ENCODE measurements around the gene NALCN. TPM values are rescaled to one million over a fixed set of nuclear protein-coding genes. Genes with fewer than 3 reads are reported as not detected.

The NALCN gene
- total and polyA plus RNA-seq, 8 donors, result 0.26 to 1.9 (median 0.74) TPM

DNA sequence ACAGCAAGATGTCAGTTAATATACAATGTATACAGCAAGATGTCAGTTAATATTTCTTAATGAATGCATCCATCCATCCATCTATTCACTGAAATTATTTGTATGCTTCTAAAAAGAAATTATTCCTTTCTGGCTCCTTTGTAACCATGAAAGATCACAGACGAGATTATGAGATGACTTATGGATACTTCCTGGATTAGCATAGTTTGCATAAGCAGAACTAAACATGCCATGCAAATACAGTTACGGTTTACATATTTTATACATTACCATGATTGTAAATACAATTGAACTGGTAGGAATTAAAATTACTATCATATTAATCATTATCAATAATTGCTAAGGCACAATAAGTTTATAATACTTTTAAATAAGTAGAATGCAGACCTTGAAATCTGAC lies 32.7 kb downstream of the NALCN start:
- DNase-seq (no peak), ATAC-seq (no peak)
- no peaks in the 10 kb centered on the region for H3K36me3 ChIP-seq
- no peaks in the 10 kb centered on the region for H3K4me1 ChIP-seq
- H3K9me3 ChIP-seq, result no peaks in the 10 kb centered on the region
- no peak overlapping the region for H3K27ac ChIP-seq
- TF ChIP-seq, protein P1, sequence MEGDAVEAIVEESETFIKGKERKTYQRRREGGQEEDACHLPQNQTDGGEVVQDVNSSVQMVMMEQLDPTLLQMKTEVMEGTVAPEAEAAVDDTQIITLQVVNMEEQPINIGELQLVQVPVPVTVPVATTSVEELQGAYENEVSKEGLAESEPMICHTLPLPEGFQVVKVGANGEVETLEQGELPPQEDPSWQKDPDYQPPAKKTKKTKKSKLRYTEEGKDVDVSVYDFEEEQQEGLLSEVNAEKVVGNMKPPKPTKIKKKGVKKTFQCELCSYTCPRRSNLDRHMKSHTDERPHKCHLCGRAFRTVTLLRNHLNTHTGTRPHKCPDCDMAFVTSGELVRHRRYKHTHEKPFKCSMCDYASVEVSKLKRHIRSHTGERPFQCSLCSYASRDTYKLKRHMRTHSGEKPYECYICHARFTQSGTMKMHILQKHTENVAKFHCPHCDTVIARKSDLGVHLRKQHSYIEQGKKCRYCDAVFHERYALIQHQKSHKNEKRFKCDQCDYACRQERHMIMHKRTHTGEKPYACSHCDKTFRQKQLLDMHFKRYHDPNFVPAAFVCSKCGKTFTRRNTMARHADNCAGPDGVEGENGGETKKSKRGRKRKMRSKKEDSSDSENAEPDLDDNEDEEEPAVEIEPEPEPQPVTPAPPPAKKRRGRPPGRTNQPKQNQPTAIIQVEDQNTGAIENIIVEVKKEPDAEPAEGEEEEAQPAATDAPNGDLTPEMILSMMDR (IDR thresholded peaks at IDR 0.05), result no peak
- no peaks in the 10 kb centered on the region for H3K27me3 ChIP-seq
- intact Hi-C loops (cut with DNase I), result no loop called here
- H3K4me3 ChIP-seq, result no peak overlapping the region

DNA sequence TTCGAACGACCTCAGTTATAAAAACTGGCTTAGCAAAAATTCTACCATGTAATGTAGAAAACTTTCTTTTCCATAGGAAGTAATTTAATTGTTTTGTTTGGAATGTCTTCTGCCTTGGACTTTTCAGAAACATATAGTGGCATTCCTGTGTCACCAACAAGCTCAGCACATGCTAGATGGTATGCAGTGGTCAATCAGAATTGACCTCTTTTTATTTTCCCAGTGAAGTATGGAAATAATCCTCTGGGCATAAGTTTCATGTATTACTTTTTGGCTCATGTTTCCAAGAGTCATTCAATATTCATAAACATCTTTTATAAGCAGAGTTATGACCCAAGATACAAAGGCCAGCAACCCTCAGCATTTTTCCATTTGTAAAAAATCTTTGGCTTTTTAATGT lies 33.6 kb downstream of the NALCN start:
- TF ChIP-seq, protein P1 (IDR thresholded peaks at IDR 0.05), result no peak
- H3K4me3 ChIP-seq, result no peak overlapping the region
- H3K27ac ChIP-seq, result no peak overlapping the region
- H3K27me3 ChIP-seq, result no peaks in the 10 kb centered on the region
- H3K9me3 ChIP-seq, result no peaks in the 10 kb centered on the region
- H3K4me1 ChIP-seq, result no peaks in the 10 kb centered on the region
- ATAC-seq (no peak), DNase-seq (no peak)
- H3K36me3 ChIP-seq, result no peaks in the 10 kb centered on the region
- intact Hi-C loops (cut with DNase I), result no loop called here

DNA sequence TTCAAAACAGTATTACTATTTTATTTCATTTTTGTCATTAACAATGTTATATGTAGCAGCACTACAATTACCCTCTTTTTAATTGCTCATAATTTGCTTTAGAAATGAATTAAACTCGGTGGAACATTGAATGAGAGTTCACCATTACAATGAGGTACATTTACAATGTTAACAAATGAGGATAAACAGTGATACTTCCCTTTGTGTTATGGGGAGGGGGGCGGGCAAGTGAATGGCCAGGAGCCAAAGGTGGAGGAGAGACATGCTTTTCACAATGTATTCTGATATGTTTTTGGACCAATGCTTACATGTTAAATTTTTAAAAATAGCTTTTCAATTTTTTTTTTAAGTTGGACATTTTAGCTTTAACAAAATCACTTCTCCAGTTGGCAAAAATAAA lies 34.2 kb downstream of the NALCN start:
- intact Hi-C loops (cut with DNase I), result no loop called here
- Histone ChIP-seq H3K4me1 (no peaks in the 10 kb centered on the region), H3K9me3 (no peaks in the 10 kb centered on the region), H3K36me3 (no peaks in the 10 kb centered on the region), H3K4me3 (no peak overlapping the region), H3K27me3 (no peaks in the 10 kb centered on the region), H3K27ac (no peak overlapping the region)
- DNase-seq (no peak), ATAC-seq (no peak)
- TF ChIP-seq, protein P1 (IDR thresholded peaks at IDR 0.05), result no peak

DNA sequence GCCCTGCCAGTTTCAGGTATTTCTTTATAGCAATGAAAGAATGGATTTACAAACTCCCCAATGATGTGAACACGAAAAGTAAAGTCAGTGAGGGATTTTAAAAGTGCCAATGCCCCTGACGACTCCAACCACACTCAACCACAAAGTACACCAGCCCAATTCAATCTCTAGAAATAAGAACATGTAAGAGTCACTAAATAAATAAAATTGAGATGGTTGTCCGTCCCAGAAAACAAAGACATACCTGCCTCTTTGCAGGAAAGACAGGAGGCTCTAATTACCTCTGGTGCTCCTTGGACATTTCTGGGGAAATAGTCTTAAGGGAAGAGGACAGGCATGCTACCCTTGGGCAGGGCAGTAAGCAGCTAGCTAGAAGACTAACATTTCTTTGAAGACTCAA lies 55.8 kb downstream of the NALCN start:
- H3K36me3 ChIP-seq, result no peaks in the 10 kb centered on the region
- H3K27me3 ChIP-seq, result no peaks in the 10 kb centered on the region
- TF ChIP-seq, protein P1 (IDR thresholded peaks at IDR 0.05), result no peak
- H3K27ac ChIP-seq, result no peak overlapping the region
- intact Hi-C loops (cut with DNase I), result no loop called here
- DNase-seq, result no peak
- peaks cover 0 to 2% of the 10 kb centered on the region in 2 donors for H3K9me3 ChIP-seq
- no peak for ATAC-seq
- no peaks in the 10 kb centered on the region for H3K4me1 ChIP-seq
- no peak overlapping the region for H3K4me3 ChIP-seq

DNA sequence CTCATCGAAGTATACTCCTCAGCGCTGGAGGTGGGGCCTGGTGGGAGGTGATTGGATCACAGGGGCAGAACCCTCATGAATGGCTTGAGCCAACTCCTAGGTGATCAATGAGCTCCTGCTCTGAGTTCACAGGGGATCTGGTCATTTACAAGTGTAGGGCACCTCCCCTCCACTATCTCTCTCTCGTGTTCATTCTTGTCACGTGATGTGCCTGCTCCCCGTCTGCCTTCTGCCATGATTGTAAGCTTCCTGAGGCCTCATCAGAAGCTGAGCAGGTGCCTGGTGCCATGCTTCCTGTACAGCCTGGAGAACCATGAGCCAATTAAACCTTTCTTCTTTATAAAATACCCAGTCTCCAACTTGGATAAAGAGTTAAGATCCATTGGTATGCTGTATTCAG lies 61.4 kb downstream of the NALCN start:
- DNase-seq (no peak), ATAC-seq (no peak)
- Histone ChIP-seq H3K36me3 (no peaks in the 10 kb centered on the region), H3K4me1 (no peaks in the 10 kb centered on the region), H3K27me3 (no peaks in the 10 kb centered on the region), H3K27ac (no peak overlapping the region), H3K9me3 (peaks cover 0 to 5% of the 10 kb centered on the region in 2 donors), H3K4me3 (no peak overlapping the region)
- intact Hi-C loops (cut with DNase I), result no loop called here
- TF ChIP-seq, protein P1 (IDR thresholded peaks at IDR 0.05), result no peak

Measured in left lung (tissue), 10 donors.